Limb (tissue), 2 donors: ENCODE results near the gene NAXD.
"Not testable (repeated sequence)": the region's sequence is repeated elsewhere in the genome, so short reads cannot be mapped to it uniquely, and the experiment has no call there.

Experiments
- DNase-seq, 2 donors: peaks; one replicate each; pipeline ENCODE4 v3.0.0-alpha.2; 2016; ENCODE audit errors: extremely low spot score in 2 of 2

Gene NAXD

GRCh38 chr13:110627761-110628476 lies 12.6 kb downstream of the NAXD start:
- DNase-seq: no peak

DNA sequence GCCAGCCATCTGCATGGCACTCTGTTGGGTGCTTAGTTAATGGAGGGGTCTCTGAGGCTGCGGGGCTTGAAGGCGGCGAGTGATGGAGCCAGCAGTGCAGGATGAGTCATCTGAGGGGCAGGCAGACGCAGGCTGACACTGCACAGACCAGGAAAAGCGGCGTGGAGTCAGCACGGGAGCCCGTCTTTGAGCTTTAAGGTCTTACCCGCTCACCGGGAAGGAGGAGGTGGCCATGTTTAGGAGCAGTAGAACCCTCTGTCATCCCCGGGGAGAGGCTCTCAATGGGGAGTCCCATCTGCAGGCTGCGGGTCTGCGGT lies 13.1 kb downstream of the NAXD start:
- DNase-seq: no peak

DNA sequence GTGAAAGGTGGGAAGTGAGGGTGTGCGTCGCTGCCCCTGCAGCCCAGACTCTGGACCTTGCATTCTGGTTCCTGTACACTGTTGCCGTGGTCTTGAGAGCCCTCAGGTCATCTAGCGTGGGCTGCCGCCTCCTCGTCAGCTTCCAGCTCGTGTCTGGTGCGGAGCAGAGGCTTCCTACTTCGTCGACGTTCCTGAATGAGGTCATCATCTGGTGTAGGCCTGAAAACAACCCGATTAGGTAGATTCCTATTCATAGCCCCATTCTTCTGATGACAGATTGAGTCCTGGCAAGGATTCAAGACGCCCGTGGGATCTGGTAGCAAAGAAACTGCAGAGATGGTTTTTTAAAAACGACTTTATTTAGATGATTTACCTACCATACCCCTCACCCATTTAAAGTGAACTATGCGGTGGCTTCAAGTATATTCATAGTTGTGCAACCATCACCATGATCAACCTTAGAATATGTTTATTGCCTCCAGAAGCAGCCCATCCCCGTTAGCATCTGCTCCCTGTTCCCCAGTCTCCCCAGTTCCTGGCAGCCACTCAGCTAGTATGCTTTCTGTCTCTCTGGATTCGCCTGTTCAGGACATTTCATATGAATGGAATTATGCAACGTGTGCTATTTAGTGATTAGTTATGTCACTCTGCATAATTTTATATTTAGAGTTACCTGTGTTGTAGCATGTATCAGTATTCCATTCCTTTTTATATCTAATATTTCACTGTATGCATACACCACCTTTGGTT lies 13.8 kb downstream of the NAXD start:
- DNase-seq: no peak

DNA sequence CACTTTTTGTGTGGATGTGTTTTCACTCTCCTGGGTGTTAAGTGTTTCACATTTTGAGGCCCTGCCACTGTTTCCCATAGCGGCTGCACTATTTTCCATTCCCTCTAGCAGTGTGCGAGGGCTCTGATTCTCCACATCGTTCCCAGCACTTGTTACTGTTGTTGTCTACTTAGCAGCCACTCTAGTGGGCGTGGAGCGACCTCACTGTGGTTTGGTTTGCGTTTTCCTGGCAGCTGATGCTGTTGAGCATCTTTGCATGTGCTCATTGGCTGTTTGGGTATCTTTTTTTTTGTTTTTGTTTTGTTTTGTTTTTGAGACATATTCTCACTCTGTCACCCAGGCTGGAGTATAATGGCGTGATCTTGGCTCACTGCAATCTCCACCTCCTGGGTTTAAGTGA lies 14.4 kb downstream of the NAXD start:
- no peak for DNase-seq

DNA sequence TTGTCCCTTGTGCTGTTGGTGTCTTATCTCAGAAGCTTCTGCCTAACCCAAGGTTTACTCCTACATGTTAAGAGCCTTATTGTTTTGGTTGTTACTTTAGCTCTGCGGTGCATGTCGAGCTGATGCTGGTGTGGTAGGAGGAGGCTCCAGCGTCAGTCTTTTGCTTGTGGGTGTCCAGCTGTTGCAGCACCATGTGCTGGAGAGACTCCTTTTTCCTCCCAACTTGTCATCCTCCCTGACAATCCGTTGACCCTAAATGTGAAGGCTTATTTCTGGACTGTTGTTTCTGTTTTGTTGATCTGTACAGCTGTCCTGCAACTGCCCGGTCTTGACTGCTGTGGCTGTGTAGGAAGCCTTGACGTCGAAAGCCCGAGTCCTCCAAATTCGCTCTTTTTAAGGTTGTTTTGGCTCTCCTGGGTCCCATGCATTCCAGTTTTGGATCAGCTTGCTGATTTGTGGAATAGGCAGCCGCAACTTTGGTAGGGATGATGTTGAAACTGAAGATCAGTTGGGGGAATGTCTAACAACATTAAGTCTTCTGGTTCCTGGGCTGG lies 15.3 kb downstream of the NAXD start:
- DNase-seq: no peak

DNA sequence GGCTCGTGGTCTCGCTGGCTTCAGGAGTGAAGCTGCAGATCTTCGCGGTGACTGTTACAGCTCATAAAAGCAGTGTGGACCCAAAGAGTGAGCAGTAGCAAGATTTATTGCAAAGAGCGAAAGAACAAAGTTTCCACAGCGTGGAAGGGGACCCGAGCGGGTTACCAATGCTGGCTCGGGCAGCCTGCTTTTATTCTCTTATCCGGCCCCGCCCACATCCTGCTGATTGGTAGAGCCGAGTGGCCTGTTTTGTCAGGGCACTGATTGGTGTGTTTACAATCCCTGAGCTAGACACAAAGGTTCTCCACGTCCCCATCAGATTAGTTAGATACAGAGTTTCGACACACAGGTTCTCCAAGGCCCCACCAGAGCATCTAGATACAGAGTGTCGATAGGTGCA lies 16.9 kb downstream of the NAXD start:
- DNase-seq: not testable (repeated sequence)

DNA sequence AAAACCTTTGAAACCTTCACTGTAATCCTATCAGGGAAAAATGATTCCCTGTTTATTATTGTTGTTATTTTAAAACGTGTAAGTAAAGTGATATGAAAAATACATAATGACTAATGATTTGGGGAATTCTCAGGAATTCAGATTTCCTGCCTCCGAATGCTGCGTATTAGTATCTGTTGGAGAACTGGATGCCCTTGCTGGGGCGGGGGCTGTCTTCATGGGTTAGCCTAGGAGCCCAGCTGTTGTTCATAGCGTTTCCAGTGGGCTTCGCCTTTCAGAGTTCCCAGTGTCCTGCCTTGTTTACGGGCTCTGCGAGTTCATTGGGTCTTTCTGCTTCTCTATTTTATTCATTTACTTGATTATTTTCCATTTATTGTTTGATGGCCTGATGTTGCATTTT lies 18.4 kb downstream of the NAXD start:
- no peak for DNase-seq

DNA sequence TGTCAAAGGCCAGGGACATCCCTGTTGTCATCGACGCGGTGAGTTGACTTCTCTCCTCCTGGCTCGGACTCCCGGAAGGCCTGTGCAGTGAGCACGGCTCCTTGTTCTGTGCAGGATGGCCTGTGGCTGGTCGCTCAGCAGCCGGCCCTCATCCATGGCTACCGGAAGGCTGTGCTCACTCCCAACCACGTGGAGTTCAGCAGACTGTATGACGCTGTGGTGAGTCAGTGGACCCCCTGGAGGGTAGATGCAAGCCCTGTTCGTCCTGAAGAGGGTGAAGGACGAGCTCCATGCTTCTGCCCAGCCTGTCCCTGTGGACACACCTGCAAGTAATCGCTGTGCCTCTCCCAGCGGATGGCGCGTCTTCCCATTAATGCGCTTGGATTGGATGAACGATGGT lies 19.2 kb downstream of the NAXD start:
- DNase-seq: no peak

GRCh38 chr13:110635405-110636002 lies 20.2 kb downstream of the NAXD start:
- DNase-seq: no peak

DNA sequence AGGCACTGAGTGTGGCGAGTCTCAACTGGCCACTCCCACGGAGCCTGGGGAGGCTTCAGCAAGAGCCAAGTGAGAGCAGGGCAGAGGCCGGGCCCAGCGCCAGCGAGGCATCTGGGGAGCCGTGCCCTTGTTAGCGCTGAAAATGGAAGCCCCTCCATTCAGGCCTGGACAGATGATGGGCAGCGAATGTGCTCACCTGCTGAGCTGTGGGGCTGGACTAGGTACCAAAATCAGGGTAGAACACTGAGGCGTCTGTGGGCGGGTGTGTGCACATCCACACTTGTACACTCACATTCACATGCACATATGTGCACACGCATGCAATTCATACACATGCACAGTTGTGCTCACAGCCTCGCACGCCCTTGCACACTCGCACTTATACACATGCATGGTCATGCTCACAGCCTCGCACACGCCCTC lies 20.7 kb downstream of the NAXD start:
- no peak for DNase-seq

DNA sequence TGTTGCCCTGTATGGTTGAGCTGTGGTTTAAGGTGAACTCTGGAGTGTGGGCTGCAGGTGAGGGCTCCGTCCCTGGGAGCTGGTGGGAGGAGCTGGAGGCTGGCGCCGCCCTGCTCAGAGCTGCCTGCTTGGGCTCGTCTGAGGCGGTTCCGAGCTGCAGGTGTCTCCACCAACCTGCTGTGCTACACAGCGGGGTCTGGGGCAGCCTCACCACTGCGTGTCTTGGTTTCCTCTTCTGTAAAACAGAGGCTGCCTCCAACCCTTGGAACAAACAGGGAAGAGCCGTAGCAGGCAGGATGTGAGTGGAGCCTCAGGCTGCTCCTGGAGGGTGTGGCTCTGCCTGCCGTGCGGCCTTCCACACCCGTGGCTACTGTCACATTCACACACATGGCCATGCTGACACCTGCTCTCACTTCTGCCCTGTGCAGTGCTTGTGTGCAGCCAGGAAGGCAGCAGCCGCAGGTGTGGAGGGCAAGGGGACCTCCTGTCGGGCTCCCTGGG lies 21.4 kb downstream of the NAXD start:
- no peak for DNase-seq

- DNase-seq: no peak
Observed at GRCh38 chr13:110637275-110637674, 21.9 kb downstream of the NAXD start.

- no peak for DNase-seq
Observed at GRCh38 chr13:110637747-110638146, 22.4 kb downstream of the NAXD start.

GRCh38 chr13:110638257-110638656 lies 22.9 kb downstream of the NAXD start:
- DNase-seq: no peak

GRCh38 chr13:110638814-110639806 lies 23.8 kb downstream of the NAXD start:
- no peak for DNase-seq

DNA sequence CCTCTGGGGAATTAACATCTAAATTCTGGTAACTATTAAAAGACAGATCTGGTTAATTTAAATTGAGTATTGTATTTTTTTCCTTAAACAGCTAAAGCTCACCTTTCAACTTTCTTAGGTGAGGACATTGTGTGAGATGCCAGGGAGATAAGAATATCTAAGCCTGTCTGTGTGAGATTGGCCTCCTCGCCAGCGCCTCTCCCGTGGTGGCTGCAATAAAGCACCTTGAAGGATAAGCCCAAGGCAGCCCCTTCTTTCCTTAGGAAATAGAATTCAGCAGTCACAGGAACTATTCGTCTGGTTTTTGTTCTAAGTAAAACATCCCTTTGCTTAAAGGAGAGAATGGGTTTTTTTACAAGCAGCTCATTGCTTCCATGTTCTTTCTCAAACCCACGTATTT lies 24.6 kb downstream of the NAXD start:
- no peak for DNase-seq

DNA sequence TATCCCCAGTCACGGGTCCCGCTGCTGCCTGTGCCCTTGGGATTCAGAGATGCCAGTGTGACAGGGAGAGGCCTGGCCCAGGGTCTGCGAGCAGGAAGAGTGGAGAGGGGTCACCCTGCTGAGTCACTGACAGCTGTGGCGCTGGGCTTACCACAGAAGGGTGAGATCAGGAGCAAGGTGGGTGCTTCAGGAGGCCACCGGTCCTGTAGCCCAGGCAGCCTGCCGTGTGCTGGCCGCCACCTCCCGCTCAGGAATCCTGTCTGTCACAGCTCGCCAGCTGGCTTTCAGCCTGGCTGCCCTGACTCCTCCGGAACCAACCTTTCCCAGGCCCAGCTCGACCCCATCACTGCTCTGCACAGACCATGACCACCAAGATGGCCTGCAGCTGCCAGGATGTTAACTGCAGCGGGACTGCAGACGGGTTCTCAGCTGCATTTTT lies 25.3 kb downstream of the NAXD start:
- DNase-seq: no peak

GRCh38 chr13:110641055-110642015 lies 26.0 kb downstream of the NAXD start:
- peak in 1 of 2 donors; percentile 49 for DNase-seq

- DNase-seq: no peak
Observed at GRCh38 chr13:110642291-110642981, 27.1 kb downstream of the NAXD start.
